NOMO-1 (cell line): ENCODE measurements around the gene PARD3.

Experiments
- DNase-seq, 2 experiments: peaks; one replicate each; lab custom pipeline; 2025; ENCODE audit not compliant: unreplicated experiment in 2 of 2; lab: John Stamatoyannopoulos, UW

Gene PARD3

GRCh38 chr10:34551295-34551694, 263.8 kb downstream of the PARD3 start:
- DNase-seq = no peak

- DNase-seq = no peak
These were observed 265.1 kb downstream of the PARD3 start for GRCh38 chr10:34549953-34550352.

- DNase-seq = no peak
These were observed 266.1 kb downstream of the PARD3 start for GRCh38 chr10:34549001-34549400.

- DNase-seq = no peak
These were observed 266.6 kb downstream of the PARD3 start for GRCh38 chr10:34548466-34548865.

GRCh38 chr10:34547695-34548094, 267.4 kb downstream of the PARD3 start:
- no peak for DNase-seq

- no peak for DNase-seq
These were observed 267.8 kb downstream of the PARD3 start for GRCh38 chr10:34547291-34547690.

GRCh38 chr10:34544400-34544799, 270.7 kb downstream of the PARD3 start:
- DNase-seq = no peak

DNA sequence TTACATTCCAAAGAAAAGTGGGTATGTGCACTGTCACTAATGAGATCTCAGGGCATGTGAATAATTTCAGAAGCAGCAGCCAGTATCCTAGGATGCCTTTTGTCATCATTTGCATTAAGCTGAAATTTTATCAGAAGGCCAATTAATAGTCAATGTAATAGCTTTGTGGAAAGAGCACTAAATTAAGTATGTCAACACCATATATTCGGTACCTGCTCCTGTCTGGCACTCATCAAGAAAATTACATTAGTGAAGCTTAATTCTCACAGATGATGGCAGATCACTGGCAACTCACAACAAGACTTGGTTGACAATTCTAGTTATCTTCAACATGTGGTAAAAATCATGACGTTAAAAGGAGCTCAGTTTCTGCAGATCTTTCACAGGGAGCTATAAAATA, 271.4 kb downstream of the PARD3 start:
- DNase-seq = no peak

GRCh38 chr10:34540492-34540891, 274.6 kb downstream of the PARD3 start:
- no peak for DNase-seq

DNA sequence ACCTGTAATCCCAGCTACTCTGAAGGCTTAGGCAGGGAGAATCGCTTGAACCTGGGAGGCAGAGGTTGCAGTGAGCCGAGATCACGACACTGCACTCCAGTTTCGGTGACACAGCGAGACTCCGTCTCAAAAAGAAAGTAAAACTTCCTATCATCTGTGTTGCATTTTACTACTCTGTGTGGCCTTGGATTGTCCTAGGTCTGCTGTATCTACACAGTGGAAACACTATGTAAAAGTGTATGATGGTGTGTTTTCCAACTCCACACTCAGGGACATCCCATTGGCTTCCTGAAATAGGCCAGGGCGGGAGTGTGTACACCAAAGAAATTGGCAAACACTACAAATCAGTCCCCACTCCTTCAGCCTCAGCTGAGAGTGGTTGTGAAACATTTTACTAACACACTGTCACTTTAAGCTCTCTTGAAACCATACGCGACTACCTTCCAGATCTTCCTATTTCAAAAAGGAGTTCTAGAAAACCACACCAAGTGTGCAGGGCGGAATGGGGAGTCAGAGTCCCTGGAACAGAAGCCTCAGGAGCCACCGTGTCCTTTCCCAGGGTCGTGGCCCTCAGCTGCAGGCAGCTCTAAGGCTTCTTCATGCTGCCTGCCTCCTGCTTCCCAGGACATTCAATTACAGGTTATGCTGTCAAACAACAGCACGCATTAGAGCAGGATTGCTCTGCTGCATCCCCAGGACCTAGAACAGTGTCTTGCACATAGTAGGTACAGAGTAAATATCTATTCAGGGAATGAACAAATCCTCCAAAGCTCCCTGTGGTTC, 275.4 kb downstream of the PARD3 start:
- DNase-seq = peak in 1 of 2 experiments; percentile 35

GRCh38 chr10:34538281-34538829, 276.7 kb downstream of the PARD3 start:
- peak in 1 of 2 experiments; percentile 22 for DNase-seq

GRCh38 chr10:34537629-34538231, 277.4 kb downstream of the PARD3 start:
- DNase-seq = peak in 1 of 2 experiments; percentile 45

GRCh38 chr10:34535872-34536271, 279.2 kb downstream of the PARD3 start:
- DNase-seq = no peak

GRCh38 chr10:34530778-34531177, 284.3 kb downstream of the PARD3 start:
- no peak for DNase-seq

GRCh38 chr10:34528320-34528719, 286.8 kb downstream of the PARD3 start:
- DNase-seq = no peak

DNA sequence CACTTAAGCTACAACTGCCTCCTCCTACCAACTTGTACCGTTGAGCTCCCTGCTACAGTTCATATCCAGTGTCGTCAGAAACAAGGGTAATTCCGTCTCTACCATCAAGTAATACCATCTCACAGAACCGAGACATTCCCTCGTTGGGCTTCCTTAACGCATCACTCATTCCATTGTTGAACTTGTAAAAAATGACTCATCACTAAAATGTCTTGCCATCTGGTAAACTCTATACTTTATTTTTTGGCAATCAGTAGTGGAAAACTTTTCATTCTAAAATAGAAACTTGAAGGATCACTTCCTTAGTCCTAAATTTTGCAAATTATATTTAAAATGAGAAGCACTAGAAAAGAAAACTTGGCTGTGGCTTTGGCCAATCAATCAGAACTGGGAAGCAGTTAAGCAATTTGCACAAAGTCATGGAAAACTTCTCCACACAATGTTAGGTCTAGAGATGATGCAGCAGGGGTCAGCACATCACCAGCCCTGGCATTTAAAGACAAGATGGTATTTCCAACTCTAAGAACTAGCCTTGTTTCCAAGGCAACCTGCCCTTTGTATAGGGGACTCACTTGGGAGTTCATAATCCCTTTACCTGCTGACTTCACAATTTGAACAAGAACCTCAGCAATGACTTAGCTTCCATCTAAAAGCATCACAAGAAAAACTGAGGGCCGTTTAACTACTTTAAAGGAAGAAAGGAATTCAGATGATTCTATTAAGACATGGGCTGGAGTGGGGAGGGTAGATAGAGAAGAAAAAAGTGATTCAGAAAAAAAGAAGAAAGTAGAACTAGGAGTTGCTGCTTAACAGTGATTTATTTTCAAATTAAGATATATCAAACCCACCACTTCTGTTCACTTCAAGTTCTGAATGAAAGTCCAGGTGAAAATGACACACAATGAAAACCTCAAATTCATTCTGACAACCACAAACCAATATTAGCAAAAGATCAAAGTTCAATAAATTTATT, 288.1 kb downstream of the PARD3 start:
- no peak for DNase-seq

- DNase-seq = no peak
These were observed 288.9 kb downstream of the PARD3 start for GRCh38 chr10:34526186-34526585.

DNA sequence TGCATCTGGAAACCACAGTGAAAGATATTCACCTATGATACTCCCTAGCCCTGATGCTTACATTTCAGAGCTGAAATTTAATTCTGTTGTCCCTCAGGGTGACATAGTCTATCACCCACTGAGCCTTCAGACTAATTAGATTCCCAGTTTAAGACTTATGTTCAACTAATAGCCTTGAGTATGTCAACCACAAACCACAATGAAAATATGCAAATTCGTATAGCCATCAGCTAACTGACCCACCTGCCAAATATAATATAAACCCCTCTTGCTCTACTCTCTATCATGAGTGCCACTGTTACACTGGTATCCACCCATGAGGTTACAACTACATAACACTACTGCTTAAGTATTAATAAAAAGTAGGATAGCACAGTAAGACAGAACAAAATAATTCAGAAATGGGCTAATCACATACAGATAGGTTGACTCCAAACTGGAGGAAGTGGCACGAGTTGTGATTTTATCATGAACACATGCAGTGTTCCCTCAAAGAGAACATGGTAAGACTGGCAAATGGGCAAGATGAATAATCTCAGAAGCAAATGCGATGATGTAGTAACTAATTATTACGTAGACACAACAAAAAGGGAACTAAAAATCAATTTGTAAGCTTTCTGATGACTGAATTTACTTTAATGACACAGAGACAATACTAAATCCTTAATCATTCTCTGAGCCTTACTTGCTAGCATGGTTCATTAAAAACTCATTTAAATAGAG, 290.6 kb downstream of the PARD3 start:
- DNase-seq = no peak

DNA sequence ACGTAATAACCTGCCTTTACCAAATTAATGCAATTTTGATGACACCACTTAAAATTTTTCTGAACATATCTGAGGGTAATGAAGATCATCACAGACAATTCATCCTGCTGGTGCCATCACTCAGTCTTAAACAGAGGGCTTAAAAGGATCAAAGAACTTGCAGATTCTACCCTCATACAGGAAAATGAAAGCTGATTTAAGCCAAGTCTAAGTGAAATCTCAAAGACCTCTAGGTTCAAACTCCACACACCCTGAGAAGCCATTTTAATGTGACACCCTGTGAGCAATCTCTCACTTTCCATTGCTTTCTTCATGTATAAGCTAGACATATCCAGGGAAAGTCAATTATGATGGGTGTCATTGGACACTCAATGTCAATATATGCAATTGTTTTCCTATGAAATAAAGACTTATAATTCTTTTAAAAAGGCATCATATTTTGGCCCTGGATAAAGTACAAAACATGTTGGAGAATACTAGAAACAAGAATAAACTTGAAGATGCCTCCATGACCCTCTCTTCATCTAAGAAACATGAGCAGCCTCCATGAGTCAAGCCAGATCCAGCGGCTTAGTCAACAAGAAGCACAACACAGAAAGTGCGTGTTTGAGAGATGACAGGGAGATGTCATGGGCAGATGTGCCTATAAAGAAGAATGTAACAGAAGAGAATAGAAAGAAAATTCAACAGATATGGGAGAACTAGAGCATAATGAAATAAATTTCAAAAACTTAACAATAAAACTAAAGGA, 291.9 kb downstream of the PARD3 start:
- no peak for DNase-seq

GRCh38 chr10:34522546-34522945, 292.6 kb downstream of the PARD3 start:
- DNase-seq = peak; percentile 43 to 57
